HG03196 (cell line): Measurements from ENCODE around the gene TJP3.
"Not testable (repeated sequence)": the region's sequence is repeated elsewhere in the genome, so short reads cannot be mapped to it uniquely, and the experiment has no call there.

Experiments
- ATAC-seq: cut with Tn5 transposase; IDR thresholded peaks from one replicate; pipeline ENCODE4 v1.9.1; 2021; ENCODE audit not compliant: unreplicated experiment

TJP3 gene

GRCh38 chr19:3740431-3740830 is 32.2 kb downstream of the TJP3 start:
- ATAC-seq: no peak

- no peak for ATAC-seq
Measured at GRCh38 chr19:3743486-3743885, 35.3 kb downstream of the TJP3 start.

- no peak for ATAC-seq
Measured at GRCh38 chr19:3745363-3746045, 37.3 kb downstream of the TJP3 start.

GRCh38 chr19:3746371-3747056 is 38.3 kb downstream of the TJP3 start:
- ATAC-seq: no peak

GRCh38 chr19:3748965-3749364 is 40.8 kb downstream of the TJP3 start:
- ATAC-seq: no peak

- ATAC-seq: no peak
Measured at GRCh38 chr19:3750211-3750610, 42.0 kb downstream of the TJP3 start.

GRCh38 chr19:3751236-3751635 is 43.1 kb downstream of the TJP3 start:
- no peak for ATAC-seq

- no peak for ATAC-seq
Measured at GRCh38 chr19:3752492-3752891, 44.3 kb downstream of the TJP3 start.

GRCh38 chr19:3753631-3754410 is 45.6 kb downstream of the TJP3 start:
- ATAC-seq: no peak

- ATAC-seq: not testable (repeated sequence)
Measured at GRCh38 chr19:3757705-3758104, 49.5 kb downstream of the TJP3 start.

- not testable (repeated sequence) for ATAC-seq
Measured at GRCh38 chr19:3758297-3758696, 50.1 kb downstream of the TJP3 start.

- no peak for ATAC-seq
Measured at GRCh38 chr19:3759482-3760254, 51.5 kb downstream of the TJP3 start.

GRCh38 chr19:3760871-3761361 is 52.7 kb downstream of the TJP3 start:
- no peak for ATAC-seq

- peak; percentile 52 for ATAC-seq
Measured at GRCh38 chr19:3761382-3762129, 53.4 kb downstream of the TJP3 start, which contains the start of gene APBA3. Gene APBA3 (minus strand): TSS chr19:3761692. CDS start chr19:3760264, 1,428 bp downstream.

- ATAC-seq: no peak
Measured at GRCh38 chr19:3762130-3762473, 53.9 kb downstream of the TJP3 start.

GRCh38 chr19:3762501-3763459 is 54.6 kb downstream of the TJP3 start, which contains the start of gene MRPL54:
Gene MRPL54 (plus strand): TSS chr19:3762682. CDS start chr19:3762701, 19 bp downstream.
- peak; percentile 61 for ATAC-seq

- ATAC-seq: no peak
Measured at GRCh38 chr19:3765121-3765520, 56.9 kb downstream of the TJP3 start.

GRCh38 chr19:3765757-3766156 is 57.6 kb downstream of the TJP3 start:
- ATAC-seq: not testable (repeated sequence)

GRCh38 chr19:3766520-3766919 is 58.3 kb downstream of the TJP3 start:
- ATAC-seq: no peak
